ENCODE measurements around the gene SYT13. TPM values are rescaled to one million over a fixed set of nuclear protein-coding genes. Genes with fewer than 3 reads are reported as not detected.

The SYT13 gene
- total RNA-seq, 1 experiment from 2014 or later, result 1.4 TPM

DNA sequence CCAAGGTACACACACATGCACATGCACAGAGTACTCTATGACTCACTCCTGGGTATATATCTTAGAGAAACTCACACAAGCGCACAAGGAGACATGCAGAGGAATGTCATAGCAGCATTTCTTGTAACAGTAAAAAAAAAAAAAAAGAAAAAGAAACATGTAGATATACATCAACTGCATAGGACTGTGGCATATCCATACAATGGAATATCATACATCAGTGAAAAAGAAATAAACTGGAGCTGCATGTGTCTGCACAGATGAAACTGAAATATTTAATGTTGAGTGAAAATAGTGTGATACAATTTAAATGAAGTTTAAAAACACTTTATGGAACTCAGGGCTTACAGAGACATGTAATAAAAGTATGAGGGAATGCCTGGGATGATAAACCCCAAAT lies 46.4 kb downstream of the SYT13 start:
- Histone ChIP-seq H2AFZ (ENCODE audit: low read depth, low read length, poor library complexity, severe bottlenecking) (no peak overlapping the region), H3K27me3 (ENCODE audit: insufficient read depth, low read length) (peaks cover 11% of the 10 kb centered on the region; the same call in 1 of the 2 replicates), H3K4me1 (ENCODE audit: control insufficient read depth in 1 of 2, insufficient read depth in 2 of 2, low read length in 2 of 2) (no peaks in the 10 kb centered on the region), H3K9me3 (ENCODE audit: control insufficient read depth in 1 of 2, insufficient read depth in 1 of 2, low read depth in 1 of 2, low read length in 2 of 2) (no peaks in the 10 kb centered on the region), H3K9ac (ENCODE audit: low read length) (no peak overlapping the region), H3K79me2 (ENCODE audit: insufficient read depth, low read length) (no peaks in the 10 kb centered on the region), H3K36me3 (ENCODE audit: control insufficient read depth in 1 of 2, insufficient read depth in 2 of 2, low read length in 2 of 2) (no peaks in the 10 kb centered on the region), H3K4me3 (replicated peaks in 1 of 2; ENCODE audit: low read depth in 1 of 2, low read length in 2 of 2) (no peak overlapping the region), H3K27ac (ENCODE audit: low read depth, low read length) (no peak overlapping the region), H3K9me2 (ENCODE audit: insufficient read depth) (no peaks in the 10 kb centered on the region), H3K4me2 (ENCODE audit: low read length) (no peak overlapping the region), H4K20me1 (ENCODE audit: insufficient read depth) (no peaks in the 10 kb centered on the region)
- ChIA-PET CTCF (no interaction called here), RAD21 (ENCODE audit: low non-redundant PET in 1 of 2, low total read pairs in 2 of 2, uncharacterized antibody in 2 of 2, unreplicated experiment in 2 of 2) (no interaction called here), POLR2A (no interaction called here)
- BruUV-seq (replicated peaks), result no TSS peak
- intact Hi-C loops (cut with micrococcal nuclease), result no loop called here
- no peak for ATAC-seq
- no peak for TF ChIP-seq CEBPB (IDR thresholded peaks at IDR 0.05; ENCODE audit: low read depth)
- no peak for TF ChIP-seq TCF7L2 (IDR thresholded peaks at IDR 0.05; ENCODE audit: borderline replicate concordance, extremely low read depth, insufficient read depth, insufficient read length)
- no peak for TF ChIP-seq YY1 (IDR thresholded peaks at IDR 0.05; ENCODE audit: extremely low read depth, insufficient replicate concordance, low read depth, low read length)
- no peak for TF ChIP-seq ZFX (IDR thresholded peaks at IDR 0.05)
- no peak for TF ChIP-seq ZNF274 (IDR thresholded peaks at IDR 0.05; ENCODE audit: low read depth, low read length)
- TF ChIP-seq SP1 (IDR thresholded peaks at IDR 0.05; ENCODE audit: low read depth), result no peak
- TF ChIP-seq CBX3 (IDR thresholded peaks at IDR 0.05; ENCODE audit: low read depth), result no peak
- TF ChIP-seq, protein P1, sequence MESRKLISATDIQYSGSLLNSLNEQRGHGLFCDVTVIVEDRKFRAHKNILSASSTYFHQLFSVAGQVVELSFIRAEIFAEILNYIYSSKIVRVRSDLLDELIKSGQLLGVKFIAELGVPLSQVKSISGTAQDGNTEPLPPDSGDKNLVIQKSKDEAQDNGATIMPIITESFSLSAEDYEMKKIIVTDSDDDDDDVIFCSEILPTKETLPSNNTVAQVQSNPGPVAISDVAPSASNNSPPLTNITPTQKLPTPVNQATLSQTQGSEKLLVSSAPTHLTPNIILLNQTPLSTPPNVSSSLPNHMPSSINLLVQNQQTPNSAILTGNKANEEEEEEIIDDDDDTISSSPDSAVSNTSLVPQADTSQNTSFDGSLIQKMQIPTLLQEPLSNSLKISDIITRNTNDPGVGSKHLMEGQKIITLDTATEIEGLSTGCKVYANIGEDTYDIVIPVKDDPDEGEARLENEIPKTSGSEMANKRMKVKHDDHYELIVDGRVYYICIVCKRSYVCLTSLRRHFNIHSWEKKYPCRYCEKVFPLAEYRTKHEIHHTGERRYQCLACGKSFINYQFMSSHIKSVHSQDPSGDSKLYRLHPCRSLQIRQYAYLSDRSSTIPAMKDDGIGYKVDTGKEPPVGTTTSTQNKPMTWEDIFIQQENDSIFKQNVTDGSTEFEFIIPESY (IDR thresholded peaks at IDR 0.05; ENCODE audit: extremely low read depth, insufficient replicate concordance, low read length), result no peak
- no peak for TF ChIP-seq ELF1 (IDR thresholded peaks at IDR 0.05; ENCODE audit: borderline replicate concordance, low read depth)
- TF ChIP-seq REST (IDR thresholded peaks at IDR 0.05; ENCODE audit: low read depth), result no peak
- no peak for TF ChIP-seq JUND (IDR thresholded peaks at IDR 0.05)
- DNase-seq (ENCODE audit: low read depth, low spot score), result no peak
